Mesenchymal stem cell (in vitro differentiated cells and primary cell): ENCODE measurements around the gene RMDN2.

ENCODE experiments used
- DNase-seq: peaks from one replicate; pipeline ENCODE4 v3.0.0-alpha.2; 2013
- H2AFZ ChIP-seq: one replicate; pipeline ENCODE4 v1.6.1; 2013; ENCODE audit warnings: low read depth, mild to moderate bottlenecking, control low read depth, inconsistent platforms, low read length, moderate library complexity
- H2AK5ac ChIP-seq: 2 replicates; pipeline ENCODE4 v1.6.1; 2013; ENCODE audit warnings: low read length, moderate library complexity, mild to moderate bottlenecking, inconsistent platforms; ENCODE audit not compliant: severe bottlenecking
- H2BK120ac ChIP-seq: one replicate; pipeline ENCODE4 v1.6.1; 2013; ENCODE audit warnings: low read depth, mild to moderate bottlenecking, inconsistent platforms, low read length, moderate library complexity
- H2BK12ac ChIP-seq, 2 experiments: one replicate each; pipeline ENCODE4 v1.6.1; 2013; ENCODE audit warnings: inconsistent platforms in 2 of 2, low read length in 2 of 2, mild to moderate bottlenecking in 2 of 2, moderate library complexity in 2 of 2, control low read depth in 1 of 2
- H2BK15ac ChIP-seq: one replicate; pipeline ENCODE4 v1.6.1; 2013; ENCODE audit warnings: mild to moderate bottlenecking, low read depth, inconsistent platforms; ENCODE audit not compliant: poor library complexity, severe bottlenecking
- H2BK5ac ChIP-seq: 2 replicates; pipeline ENCODE4 v1.6.1; 2013; ENCODE audit warnings: low read depth, mild to moderate bottlenecking, low read length, control low read depth, inconsistent platforms; ENCODE audit not compliant: poor library complexity, severe bottlenecking
- H3K14ac ChIP-seq, 2 experiments: one replicate each; pipeline ENCODE4 v1.6.1; 2013; ENCODE audit warnings: inconsistent platforms in 2 of 2, low read length in 2 of 2, control low read depth in 1 of 2, mild to moderate bottlenecking in 1 of 2, moderate library complexity in 1 of 2
- H3K18ac ChIP-seq, 2 experiments: one replicate each; pipeline ENCODE4 v1.6.1; 2013; ENCODE audit warnings: inconsistent platforms in 2 of 2, low read length in 2 of 2, control low read depth in 1 of 2, low read depth in 1 of 2, mild to moderate bottlenecking in 1 of 2
- H3K23ac ChIP-seq, 2 experiments: one replicate each; pipeline ENCODE4 v1.6.1; 2013; ENCODE audit warnings: inconsistent platforms in 2 of 2, low read length in 2 of 2, mild to moderate bottlenecking in 2 of 2, moderate library complexity in 2 of 2, control low read depth in 1 of 2
- H3K27ac ChIP-seq: 2 replicates; pipeline ENCODE4 v1.5.1; 2013; ENCODE audit warnings: mild to moderate bottlenecking, moderate library complexity, low read length, control low read depth, inconsistent platforms; ENCODE audit not compliant: poor library complexity, severe bottlenecking
- H3K27me3 ChIP-seq, 2 experiments: 2 replicates each; pipeline versions ENCODE4 v1.6.1 to v1.7.0; 2013; ENCODE audit warnings: low read length in 2 of 2, mild to moderate bottlenecking in 2 of 2, moderate library complexity in 2 of 2, control low read depth in 1 of 2, inconsistent platforms in 1 of 2; ENCODE audit not compliant: control insufficient read depth in 1 of 2, insufficient read depth in 1 of 2
- H3K36me3 ChIP-seq, 2 experiments: 2 replicates each; pipeline versions ENCODE4 v1.6.1 to v1.7.0; 2013; ENCODE audit warnings: low read length in 2 of 2, control low read depth in 1 of 2, inconsistent platforms in 1 of 2, low read depth in 1 of 2, mild to moderate bottlenecking in 1 of 2; ENCODE audit not compliant: insufficient read depth in 2 of 2, control insufficient read depth in 1 of 2
- H3K4ac ChIP-seq, 2 experiments: one replicate each; pipeline ENCODE4 v1.6.1; 2013; ENCODE audit warnings: inconsistent platforms in 2 of 2, low read length in 2 of 2, mild to moderate bottlenecking in 2 of 2, moderate library complexity in 2 of 2, control low read depth in 1 of 2, low read depth in 1 of 2
- H3K4me1 ChIP-seq: 2 replicates; pipeline ENCODE4 v1.6.1; 2013; ENCODE audit warnings: low read depth, low read length, control low read depth; ENCODE audit not compliant: control insufficient read depth, insufficient read depth
- H3K4me2 ChIP-seq: 2 replicates; pipeline ENCODE4 v1.6.1; 2013; ENCODE audit warnings: low read length, mild to moderate bottlenecking, inconsistent platforms; ENCODE audit not compliant: poor library complexity, severe bottlenecking
- H3K4me3 ChIP-seq, 2 experiments: 2 replicates each; pipeline versions ENCODE4 v1.5.1 to v1.7.0; 2013; ENCODE audit warnings: low read length in 2 of 2, mild to moderate bottlenecking in 2 of 2, control low read depth in 1 of 2, low read depth in 1 of 2; ENCODE audit not compliant: insufficient read depth in 1 of 2
- H3K79me1 ChIP-seq: replicated peaks from 2 replicates; pipeline ENCODE4 v1.6.1; 2013; ENCODE audit warnings: mild to moderate bottlenecking, control low read depth, low read length, inconsistent platforms; ENCODE audit not compliant: poor library complexity, severe bottlenecking
- H3K9ac ChIP-seq: 2 replicates; pipeline ENCODE4 v1.7.0; 2013; ENCODE audit warnings: mild to moderate bottlenecking, low read length, moderate library complexity
- H3K9me3 ChIP-seq: 2 replicates; pipeline ENCODE4 v1.7.0; 2013; ENCODE audit warnings: mild to moderate bottlenecking, low read length; ENCODE audit not compliant: control insufficient read depth
- H4K8ac ChIP-seq: one replicate; pipeline ENCODE4 v1.6.1; 2013; ENCODE audit warnings: inconsistent platforms, mild to moderate bottlenecking, low read length, moderate library complexity
- H4K91ac ChIP-seq: one replicate; pipeline ENCODE4 v1.6.1; 2013; ENCODE audit warnings: mild to moderate bottlenecking, low read length, inconsistent platforms
- WGBS: methylation state at CpG from one replicate; pipeline ENCODE4 v1.1.7; 2013; ENCODE audit warnings: mixed read lengths; 5-methylcytosine and 5-hydroxymethylcytosine counted together

RMDN2 gene

GRCh38 chr2:38026846-38027245 is 101.8 kb downstream of the RMDN2 start:
- Histone ChIP-seq H2BK15ac (no peak overlapping the region), H3K27ac (no peak overlapping the region), H3K23ac (no peak overlapping the region), H4K8ac (no peak overlapping the region), H3K18ac (no peak overlapping the region), H3K79me1 (no peaks in the 10 kb centered on the region), H2BK12ac (no peak overlapping the region), H2AFZ (no peak overlapping the region), H3K27me3 (no peaks in the 10 kb centered on the region), H3K36me3 (no peaks in the 10 kb centered on the region), H3K9me3 (no peaks in the 10 kb centered on the region), H3K9ac (no peak overlapping the region), H4K91ac (no peak overlapping the region), H3K4me1 (no peaks in the 10 kb centered on the region), H3K4ac (no peak overlapping the region), H3K14ac (no peak overlapping the region), H2AK5ac (no peak overlapping the region), H2BK5ac (no peak overlapping the region), H2BK120ac (no peak overlapping the region), H3K4me2 (no peak overlapping the region), H3K4me3 (no peak overlapping the region)
- WGBS: 77% methylated on average over 2 of the region's 2 CpGs
- no peak for DNase-seq

GRCh38 chr2:38028829-38029228 is 103.7 kb downstream of the RMDN2 start:
- Histone ChIP-seq H2BK5ac (no peak overlapping the region), H3K23ac (no peak overlapping the region), H2AK5ac (no peak overlapping the region), H2AFZ (no peak overlapping the region), H3K27ac (no peak overlapping the region), H3K36me3 (no peaks in the 10 kb centered on the region), H3K14ac (peak overlapping the region in 1 of 2 experiments; percentile 39), H3K4me2 (no peak overlapping the region), H3K9me3 (no peaks in the 10 kb centered on the region), H3K4me1 (no peaks in the 10 kb centered on the region), H2BK12ac (peak overlapping the region in 1 of 2 experiments; percentile 23), H4K91ac (no peak overlapping the region), H2BK120ac (no peak overlapping the region), H3K27me3 (no peaks in the 10 kb centered on the region), H3K18ac (no peak overlapping the region), H3K4me3 (no peak overlapping the region), H4K8ac (no peak overlapping the region), H3K9ac (no peak overlapping the region), H2BK15ac (no peak overlapping the region), H3K4ac (no peak overlapping the region), H3K79me1 (no peaks in the 10 kb centered on the region)
- 90% methylated on average over 4 of the region's 4 CpGs for WGBS
- DNase-seq: no peak

- no peaks in the 10 kb centered on the region for H3K27me3 ChIP-seq
- DNase-seq: no peak
- H3K23ac ChIP-seq: no peak overlapping the region
- H2BK5ac ChIP-seq: no peak overlapping the region
- no peak overlapping the region for H3K14ac ChIP-seq
- no peaks in the 10 kb centered on the region for H3K4me1 ChIP-seq
- no peak overlapping the region for H2BK12ac ChIP-seq
- H3K4me3 ChIP-seq: no peak overlapping the region
- H3K4me2 ChIP-seq: no peak overlapping the region
- H2AK5ac ChIP-seq: no peak overlapping the region
- no peaks in the 10 kb centered on the region for H3K79me1 ChIP-seq
- no peaks in the 10 kb centered on the region for H3K9me3 ChIP-seq
- WGBS: 96% methylated on average over 3 of the region's 5 CpGs
- H2BK15ac ChIP-seq: no peak overlapping the region
- no peak overlapping the region for H4K8ac ChIP-seq
- no peaks in the 10 kb centered on the region for H3K36me3 ChIP-seq
- H3K27ac ChIP-seq: no peak overlapping the region
- no peak overlapping the region for H4K91ac ChIP-seq
- no peak overlapping the region for H3K4ac ChIP-seq
- H3K18ac ChIP-seq: no peak overlapping the region
- H2BK120ac ChIP-seq: no peak overlapping the region
- no peak overlapping the region for H3K9ac ChIP-seq
- no peak overlapping the region for H2AFZ ChIP-seq
These were observed 104.4 kb downstream of the RMDN2 start for GRCh38 chr2:38029512-38029911.

GRCh38 chr2:38030635-38031355 is 105.7 kb downstream of the RMDN2 start:
- H3K23ac ChIP-seq: no peak overlapping the region
- no peak overlapping the region for H2BK120ac ChIP-seq
- no peaks in the 10 kb centered on the region for H3K4me1 ChIP-seq
- H3K14ac ChIP-seq: no peak overlapping the region
- H3K4me3 ChIP-seq: no peak overlapping the region
- H3K4ac ChIP-seq: no peak overlapping the region
- WGBS: no CpG with 5 or more reads among the region's 1 CpG
- H3K18ac ChIP-seq: no peak overlapping the region
- H4K91ac ChIP-seq: no peak overlapping the region
- H2AFZ ChIP-seq: no peak overlapping the region
- H3K9ac ChIP-seq: peak overlapping the region; percentile 60
- no peak overlapping the region for H2BK5ac ChIP-seq
- no peak overlapping the region for H3K27ac ChIP-seq
- no peaks in the 10 kb centered on the region for H3K27me3 ChIP-seq
- H2AK5ac ChIP-seq: no peak overlapping the region
- no peak overlapping the region for H4K8ac ChIP-seq
- H3K36me3 ChIP-seq: no peaks in the 10 kb centered on the region
- no peaks in the 10 kb centered on the region for H3K9me3 ChIP-seq
- DNase-seq: no peak
- no peak overlapping the region for H3K4me2 ChIP-seq
- H2BK15ac ChIP-seq: no peak overlapping the region
- no peak overlapping the region for H2BK12ac ChIP-seq
- H3K79me1 ChIP-seq: no peaks in the 10 kb centered on the region
